A549 (cell line): ENCODE data around the gene EMID1. TPM values are rescaled to one million over a fixed set of nuclear protein-coding genes. Genes with fewer than 3 reads are reported as not detected.

Experiments used
- ATAC-seq, 2 experiments: fragments of 200-7000 bp in 1 of 2; fragments of >200 bp in 1 of 2; cut with Nextera tagmentation in 1 of 2; cut with Tn5 transposase in 1 of 2; 3 replicates each; pipeline versions ENCODE4 v1.8.0 to v1.9.1; 2018 to 2020; ENCODE audit warnings: mild to moderate bottlenecking in 1 of 2, moderate library complexity in 1 of 2
- CTCF ChIA-PET: fragments of 300-600 bp; sonication (Branson Sonifier 250); formaldehyde crosslinking; extraction: SDS; loops from one replicate; lab custom pipeline; 2021; ENCODE audit warnings: antibody characterized with exemption, inconsistent platforms; lab: Yijun Ruan, JAX
- POLR2A ChIA-PET: fragments of 350-600 bp; formaldehyde crosslinking; extraction: SDS; loops from one replicate; lab custom pipeline; 2021; ENCODE audit warnings: antibody characterized with exemption, inconsistent platforms; lab: Yijun Ruan, JAX
- DNase-seq, 2 experiments: peaks; one replicate each; pipeline versions ENCODE4 v3.0.0 to v3.0.0-alpha.2; 2011 to 2016; ENCODE audit warnings: low read depth in 1 of 2, low spot score in 1 of 2
- FAIRE-seq: peaks from 2 replicates; lab custom pipeline; 2011; peaks lifted over from hg19 to GRCh38; lab: Jason Lieb, UNC
- H3K27ac ChIP-seq, 2 experiments: fragments of >200 bp; sonication (Bioruptor Twin); formaldehyde crosslinking; 3 replicates each; pipeline ENCODE4 v1.5.1; 2016 to 2017
- H3K4me1 ChIP-seq: fragments of >200 bp; sonication (Bioruptor Twin); formaldehyde crosslinking; 3 replicates; pipeline ENCODE4 v1.6.1; 2016
- H3K4me2 ChIP-seq: fragments of >200 bp; sonication (Bioruptor Twin); formaldehyde crosslinking; 3 replicates; pipeline ENCODE4 v1.6.1; 2016
- H3K4me3 ChIP-seq: fragments of >200 bp; sonication (Bioruptor Twin); formaldehyde crosslinking; 3 replicates; pipeline ENCODE4 v1.5.1; 2016
- H3K9me3 ChIP-seq: fragments of >200 bp; sonication (Bioruptor Twin); formaldehyde crosslinking; 3 replicates; pipeline ENCODE4 v1.6.1; 2016
- CEBPB ChIP-seq, 2 experiments: fragments of >200 bp in 1 of 2; sonication (Bioruptor Twin) in 1 of 2; formaldehyde crosslinking in 1 of 2; IDR thresholded peaks; 2 replicates each; pipeline ENCODE4 v1.6.1; 2012 to 2016
- CHD2 ChIP-seq: fragments of 150-350 bp; IDR thresholded peaks from 2 replicates; pipeline ENCODE4 v1.6.1; 2014; ENCODE audit warnings: low read length; ENCODE audit not compliant: partially characterized antibody
- CHD4 ChIP-seq: fragments of 200-600 bp; sonication (generic); IDR thresholded peaks from 2 replicates; pipeline ENCODE4 v1.6.1; 2016; ENCODE audit warnings: antibody characterized with exemption, mild to moderate bottlenecking, borderline replicate concordance
- E2F6 ChIP-seq: IDR thresholded peaks from 2 replicates; pipeline ENCODE4 v1.6.1; 2012; ENCODE audit warnings: low read depth, borderline replicate concordance
- EHMT2 ChIP-seq: fragments of 200-600 bp; sonication (generic); IDR thresholded peaks from 2 replicates; pipeline ENCODE4 v1.6.1; 2016; ENCODE audit warnings: antibody characterized with exemption, low read depth, mild to moderate bottlenecking, moderate library complexity
- FOSB ChIP-seq: fragments of 250-450 bp; sonication (Bioruptor Pico); IDR thresholded peaks from 2 replicates; pipeline ENCODE4 v1.5.0; 2020; ENCODE audit warnings: mild to moderate bottlenecking, moderate library complexity
- FOSL2 ChIP-seq, 2 experiments: fragments of 450-650 bp in 1 of 2; fragments of >200 bp in 1 of 2; sonication (Bioruptor Twin) in 1 of 2; formaldehyde crosslinking; IDR thresholded peaks; 2 replicates each; pipeline versions ENCODE4 v1.5.0 to v1.6.1; 2016 to 2020; ENCODE audit warnings: mild to moderate bottlenecking in 1 of 2, moderate library complexity in 1 of 2
- GATA3 ChIP-seq: IDR thresholded peaks from 2 replicates; pipeline ENCODE4 v1.6.1; 2012; ENCODE audit warnings: borderline replicate concordance
- HOXA7 ChIP-seq: fragments of 250-450 bp; sonication (Bioruptor Pico); IDR thresholded peaks from 2 replicates; pipeline ENCODE4 v1.5.0; 2020; ENCODE audit warnings: mild to moderate bottlenecking, moderate library complexity
- MAFK ChIP-seq: fragments of 450-650 bp; IDR thresholded peaks from 2 replicates; pipeline ENCODE4 v1.6.1; 2014; ENCODE audit not compliant: partially characterized antibody
- NR3C1 ChIP-seq: fragments of >200 bp; sonication (Bioruptor Twin); formaldehyde crosslinking; IDR thresholded peaks from 3 replicates; pipeline ENCODE4 v1.6.1; 2017
- RNF2 ChIP-seq: fragments of 200-600 bp; sonication (generic); IDR thresholded peaks from 2 replicates; pipeline ENCODE4 v1.6.1; 2016; ENCODE audit warnings: low read depth, mild to moderate bottlenecking, antibody characterized with exemption, moderate library complexity, borderline replicate concordance
- SMC3 ChIP-seq: fragments of >200 bp; sonication (Bioruptor Twin); formaldehyde crosslinking; IDR thresholded peaks from 3 replicates; pipeline ENCODE4 v1.6.1; 2018; ENCODE audit warnings: inconsistent platforms
- WGBS: methylation state at CpG from one replicate; pipeline ENCODE4 v1.1.6; 2017; ENCODE audit errors: missing lambda C conversion rate; 5-methylcytosine and 5-hydroxymethylcytosine counted together
- polyA plus RNA-seq, 4 experiments: library from polyadenylated mRNA; depleted of rRNA in 3 of 4; stranded (reverse); fragments of >200 nt; fragmentation: RNase III in 1 of 4; extraction: RNeasy Plus Mini Kit Qiagen cat#74134 plus additional on column Dnase treatment in 1 of 4; gene quantifications; 2 replicates in 3 of 4; 3 replicates in 1 of 4; pipeline ENCODE4 v1.2.3, GENCODE V29; 2011 to 2017
- TF ChIP-seq, protein P1 (sequence below): fragments of >200 bp; sonication (Bioruptor Twin); formaldehyde crosslinking; IDR thresholded peaks from 3 replicates; pipeline ENCODE4 v1.6.1; 2016
- TF ChIP-seq, protein P2 (sequence below): fragments of 250-450 bp; sonication (Bioruptor Pico); IDR thresholded peaks from 2 replicates; pipeline ENCODE4 v1.5.0; 2020; ENCODE audit warnings: low read depth, mild to moderate bottlenecking, moderate library complexity
- TF ChIP-seq, protein P3 (sequence below): fragments of >200 bp; sonication (Bioruptor Twin); formaldehyde crosslinking; IDR thresholded peaks from 2 replicates; pipeline ENCODE4 v1.6.1; 2016
- TF ChIP-seq, protein P4 (sequence below): fragments of 150-350 bp; IDR thresholded peaks from 2 replicates; pipeline ENCODE4 v1.6.1; 2014; ENCODE audit warnings: low read depth, mild to moderate bottlenecking, low read length

Gene EMID1
- polyA plus RNA-seq, 2 of the 4 experiments (the other 2 are of a cell fraction): 0.28 TPM

- TF ChIP-seq, protein P1, sequence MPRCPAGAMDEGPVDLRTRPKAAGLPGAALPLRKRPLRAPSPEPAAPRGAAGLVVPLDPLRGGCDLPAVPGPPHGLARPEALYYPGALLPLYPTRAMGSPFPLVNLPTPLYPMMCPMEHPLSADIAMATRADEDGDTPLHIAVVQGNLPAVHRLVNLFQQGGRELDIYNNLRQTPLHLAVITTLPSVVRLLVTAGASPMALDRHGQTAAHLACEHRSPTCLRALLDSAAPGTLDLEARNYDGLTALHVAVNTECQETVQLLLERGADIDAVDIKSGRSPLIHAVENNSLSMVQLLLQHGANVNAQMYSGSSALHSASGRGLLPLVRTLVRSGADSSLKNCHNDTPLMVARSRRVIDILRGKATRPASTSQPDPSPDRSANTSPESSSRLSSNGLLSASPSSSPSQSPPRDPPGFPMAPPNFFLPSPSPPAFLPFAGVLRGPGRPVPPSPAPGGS: no peak
Observed at GRCh38 chr22:29256606-29257325, 51.1 kb downstream of the EMID1 start (continued).

DNA sequence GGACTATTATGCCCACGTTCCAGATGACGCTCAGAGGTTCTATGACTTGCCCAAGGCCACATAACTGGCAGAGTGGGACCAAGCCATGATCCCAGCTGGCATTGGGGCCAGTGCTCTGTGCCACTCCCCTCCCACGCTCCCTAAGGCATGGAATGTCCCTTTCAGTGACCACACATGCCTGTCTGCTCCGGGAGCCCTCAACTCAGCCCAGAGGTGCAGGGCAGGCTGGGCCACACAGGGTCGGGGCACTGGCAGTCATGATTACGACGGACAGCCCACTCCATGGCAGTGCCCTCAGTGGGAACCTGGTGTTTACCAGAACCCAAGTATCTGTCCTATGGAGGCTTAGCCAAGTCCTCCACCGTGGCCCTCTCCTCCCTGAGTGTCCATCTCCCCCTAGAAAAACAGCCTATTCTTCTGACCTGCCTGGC, 52.1 kb downstream of the EMID1 start:
- TF ChIP-seq FOSL2 (IDR thresholded peaks at IDR 0.05): no peak
- no peak for TF ChIP-seq FOSL2 (CRISPR knock-in tag; IDR thresholded peaks at IDR 0.05)
- no peak for TF ChIP-seq CEBPB (IDR thresholded peaks at IDR 0.05)
- Histone ChIP-seq H3K4me3 (no peak overlapping the region), H3K27ac (no peak overlapping the region), H3K4me2 (no peak overlapping the region), H3K4me1 (no peaks in the 10 kb centered on the region), H3K9me3 (no peaks in the 10 kb centered on the region)
- ATAC-seq: no peak
- POLR2A ChIA-PET: no interaction called here
- 93% methylated on average over 5 of the region's 8 CpGs for WGBS
- FAIRE-seq: no peak
- CTCF ChIA-PET: interaction anchor here (2.0 to 4.5 kb wide), 2 partner anchors 10 to 12 kb away, joined by 6 to 42 read pairs; no protein-coding TSS in a partner anchor
- no peak for DNase-seq

DNA sequence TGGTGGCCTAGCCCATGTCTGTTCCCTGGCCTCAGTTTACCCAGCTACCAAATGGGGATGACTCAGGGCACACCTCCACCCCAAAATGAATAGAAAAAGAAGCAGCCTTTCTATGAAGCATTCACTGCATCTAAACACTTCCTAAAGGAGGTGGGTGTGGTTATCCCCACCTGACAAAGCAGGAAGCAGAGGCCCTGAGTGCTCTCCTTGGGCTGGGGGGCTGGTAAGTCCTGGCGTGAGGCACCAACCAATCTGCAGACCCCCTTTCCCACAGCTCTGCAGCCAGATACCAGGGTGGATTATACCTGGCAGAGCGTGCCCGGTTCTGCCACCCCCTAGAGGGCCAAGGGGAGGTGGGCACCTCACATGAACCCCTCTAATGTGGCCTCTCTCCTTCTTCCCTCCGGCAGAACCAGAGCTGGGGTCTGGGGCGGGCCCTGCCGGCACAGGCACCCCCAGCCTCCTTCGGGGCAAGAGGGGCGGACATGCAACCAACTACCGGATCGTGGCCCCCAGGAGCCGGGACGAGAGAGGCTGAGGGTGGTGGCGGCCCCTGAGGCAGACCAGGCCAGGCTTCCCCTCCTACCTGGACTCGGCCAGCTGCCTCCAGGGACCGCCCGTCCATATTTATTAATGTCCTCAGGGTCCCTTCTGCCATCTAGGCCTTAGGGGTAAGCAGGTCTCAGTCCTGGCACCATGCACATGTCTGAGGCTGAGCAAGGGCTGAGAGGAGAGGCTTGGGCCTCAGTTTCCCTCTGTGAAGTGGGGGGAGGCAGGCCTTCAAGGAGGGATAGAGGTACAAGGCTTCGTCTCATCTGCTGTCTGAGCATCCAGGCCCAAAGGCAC, 52.9 kb downstream of the EMID1 start:
- no peak for FAIRE-seq
- H3K27ac ChIP-seq: no peak overlapping the region
- ChIA-PET CTCF (interaction anchor here (0.6 to 4.5 kb wide), 3 partner anchors 11 to 194 kb away, joined by 3 to 42 read pairs (median 6); no protein-coding TSS in a partner anchor), POLR2A (no interaction called here)
- H3K9me3 ChIP-seq: no peaks in the 10 kb centered on the region
- no peak for TF ChIP-seq FOSB (CRISPR knock-in tag)
- TF ChIP-seq CHD4: no peak
- TF ChIP-seq EHMT2: no peak
- TF ChIP-seq MAFK: no peak
- TF ChIP-seq, protein P1: no peak
- TF ChIP-seq GATA3: no peak
- no peak for TF ChIP-seq SMC3
- TF ChIP-seq, protein P2, sequence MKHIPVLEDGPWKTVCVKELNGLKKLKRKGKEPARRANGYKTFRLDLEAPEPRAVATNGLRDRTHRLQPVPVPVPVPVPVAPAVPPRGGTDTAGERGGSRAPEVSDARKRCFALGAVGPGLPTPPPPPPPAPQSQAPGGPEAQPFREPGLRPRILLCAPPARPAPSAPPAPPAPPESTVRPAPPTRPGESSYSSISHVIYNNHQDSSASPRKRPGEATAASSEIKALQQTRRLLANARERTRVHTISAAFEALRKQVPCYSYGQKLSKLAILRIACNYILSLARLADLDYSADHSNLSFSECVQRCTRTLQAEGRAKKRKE (CRISPR knock-in tag): no peak
- TF ChIP-seq, protein P3, sequence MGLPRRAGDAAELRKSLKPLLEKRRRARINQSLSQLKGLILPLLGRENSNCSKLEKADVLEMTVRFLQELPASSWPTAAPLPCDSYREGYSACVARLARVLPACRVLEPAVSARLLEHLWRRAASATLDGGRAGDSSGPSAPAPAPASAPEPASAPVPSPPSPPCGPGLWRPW: no peak
- TF ChIP-seq CHD2: no peak
- no peak for TF ChIP-seq RNF2
- TF ChIP-seq NR3C1: no peak
- TF ChIP-seq, protein P4, sequence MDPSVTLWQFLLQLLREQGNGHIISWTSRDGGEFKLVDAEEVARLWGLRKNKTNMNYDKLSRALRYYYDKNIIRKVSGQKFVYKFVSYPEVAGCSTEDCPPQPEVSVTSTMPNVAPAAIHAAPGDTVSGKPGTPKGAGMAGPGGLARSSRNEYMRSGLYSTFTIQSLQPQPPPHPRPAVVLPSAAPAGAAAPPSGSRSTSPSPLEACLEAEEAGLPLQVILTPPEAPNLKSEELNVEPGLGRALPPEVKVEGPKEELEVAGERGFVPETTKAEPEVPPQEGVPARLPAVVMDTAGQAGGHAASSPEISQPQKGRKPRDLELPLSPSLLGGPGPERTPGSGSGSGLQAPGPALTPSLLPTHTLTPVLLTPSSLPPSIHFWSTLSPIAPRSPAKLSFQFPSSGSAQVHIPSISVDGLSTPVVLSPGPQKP: no peak
- TF ChIP-seq E2F6: no peak
- TF ChIP-seq HOXA7 (CRISPR knock-in tag): no peak
- no peak overlapping the region for H3K4me2 ChIP-seq
- no peak overlapping the region for H3K4me3 ChIP-seq
- WGBS: 100% methylated on average over 2 of the region's 17 CpGs
- DNase-seq: no peak
- no peak for ATAC-seq
- no peaks in the 10 kb centered on the region for H3K4me1 ChIP-seq
